Astrocyte of the spinal cord (primary cell): ENCODE results near the gene ATP5F1D.

Source experiments
- DNase-seq: peaks from one replicate; pipeline ENCODE4 v3.0.0; 2011; ENCODE audit warnings: low read depth, low spot score
- H3K4me3 ChIP-seq: 2 replicates; pipeline ENCODE4 v1.5.1; 2011; ENCODE audit warnings: low read depth, mild to moderate bottlenecking, low read length, moderate library complexity
- CTCF ChIP-seq: IDR thresholded peaks from 2 replicates; pipeline ENCODE4 v1.5.1; 2012; ENCODE audit warnings: low read depth, mild to moderate bottlenecking, low read length, inconsistent platforms
- in situ Hi-C: cut with HindIII; loops from 2 replicates; pipeline ENCODE4 v1.10.0; 2017; ENCODE audit warnings: low sequenced_read_pairs

ATP5F1D gene

GRCh38 chr19:1226522-1227303 is 14.8 kb upstream of the ATP5F1D start:
- no peak for DNase-seq
- no peak for TF ChIP-seq CTCF
- no peak overlapping the region for H3K4me3 ChIP-seq
- in situ Hi-C loops, result no loop called here

GRCh38 chr19:1227304-1228054 is 14.1 kb upstream of the ATP5F1D start:
- no peak for TF ChIP-seq CTCF
- in situ Hi-C loops, result no loop called here
- no peak overlapping the region for H3K4me3 ChIP-seq
- DNase-seq, result no peak

- in situ Hi-C loops, result no loop called here
- DNase-seq, result no peak
- no peak for TF ChIP-seq CTCF
- H3K4me3 ChIP-seq, result no peak overlapping the region
Observed at GRCh38 chr19:1228161-1228957, 13.2 kb upstream of the ATP5F1D start.

GRCh38 chr19:1229056-1229923 is 12.3 kb upstream of the ATP5F1D start:
- in situ Hi-C loops, result no loop called here
- no peak for DNase-seq
- H3K4me3 ChIP-seq, result no peak overlapping the region
- no peak for TF ChIP-seq CTCF

- in situ Hi-C loops, result no loop called here
- no peak for TF ChIP-seq CTCF
- no peak overlapping the region for H3K4me3 ChIP-seq
- no peak for DNase-seq
Observed at GRCh38 chr19:1229924-1230782, 11.4 kb upstream of the ATP5F1D start.
